MM.1S (cell line): ENCODE measurements around the gene EMB.
"Not testable (repeated sequence)": the region's sequence is repeated elsewhere in the genome, so short reads cannot be mapped to it uniquely, and the experiment has no call there.

Experiments used
- CTCF ChIP-seq: fragments of 300-600 bp; sonication (generic); IDR thresholded peaks from 2 replicates; pipeline ENCODE4 v1.5.1; 2016; ENCODE audit warnings: antibody characterized with exemption, low read length, mixed read lengths
- EZH2phosphoT487 ChIP-seq: fragments of 300-600 bp; sonication (generic); IDR thresholded peaks from 2 replicates; pipeline ENCODE4 v1.6.1; 2018; ENCODE audit warnings: antibody characterized with exemption, low read length

- TF ChIP-seq CTCF, EZH2phosphoT487: not testable (repeated sequence)
Measured at GRCh38 chr5:50384381-50384780, 56.7 kb downstream of the EMB start.
